Measurements from ENCODE around the gene MED27.

DNA sequence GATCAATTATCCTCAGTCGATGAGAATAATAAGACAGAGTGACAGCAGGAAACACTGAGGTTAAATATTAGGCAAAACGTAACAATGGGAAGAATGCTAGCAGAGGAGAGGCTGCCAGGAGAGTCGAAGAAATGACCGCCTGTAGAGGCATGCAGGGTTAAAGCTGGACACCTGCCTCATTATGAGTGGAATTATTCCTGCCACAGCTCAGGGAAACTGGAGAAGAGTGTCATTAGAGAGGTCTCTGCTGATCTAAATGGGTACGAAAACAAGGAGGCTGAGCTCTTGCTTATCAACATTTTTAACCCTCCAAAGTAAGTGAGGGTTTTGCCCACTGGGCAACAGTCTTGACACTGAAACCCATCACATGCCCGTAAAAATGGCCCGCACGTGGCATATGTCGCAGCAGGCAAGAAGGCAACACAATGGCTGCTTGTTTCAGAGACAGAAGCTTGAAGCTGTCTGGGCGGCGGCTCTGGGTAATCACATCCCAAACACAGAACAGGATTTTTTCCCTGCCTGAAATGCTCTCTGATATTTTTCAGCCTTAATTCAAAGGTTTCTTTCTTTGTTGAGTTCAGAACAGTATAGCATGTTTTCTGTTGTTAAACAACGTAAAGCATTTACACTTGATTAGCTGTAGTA is 118.7 kb downstream of the MED27 start:
- TF ChIP-seq, protein P1, sequence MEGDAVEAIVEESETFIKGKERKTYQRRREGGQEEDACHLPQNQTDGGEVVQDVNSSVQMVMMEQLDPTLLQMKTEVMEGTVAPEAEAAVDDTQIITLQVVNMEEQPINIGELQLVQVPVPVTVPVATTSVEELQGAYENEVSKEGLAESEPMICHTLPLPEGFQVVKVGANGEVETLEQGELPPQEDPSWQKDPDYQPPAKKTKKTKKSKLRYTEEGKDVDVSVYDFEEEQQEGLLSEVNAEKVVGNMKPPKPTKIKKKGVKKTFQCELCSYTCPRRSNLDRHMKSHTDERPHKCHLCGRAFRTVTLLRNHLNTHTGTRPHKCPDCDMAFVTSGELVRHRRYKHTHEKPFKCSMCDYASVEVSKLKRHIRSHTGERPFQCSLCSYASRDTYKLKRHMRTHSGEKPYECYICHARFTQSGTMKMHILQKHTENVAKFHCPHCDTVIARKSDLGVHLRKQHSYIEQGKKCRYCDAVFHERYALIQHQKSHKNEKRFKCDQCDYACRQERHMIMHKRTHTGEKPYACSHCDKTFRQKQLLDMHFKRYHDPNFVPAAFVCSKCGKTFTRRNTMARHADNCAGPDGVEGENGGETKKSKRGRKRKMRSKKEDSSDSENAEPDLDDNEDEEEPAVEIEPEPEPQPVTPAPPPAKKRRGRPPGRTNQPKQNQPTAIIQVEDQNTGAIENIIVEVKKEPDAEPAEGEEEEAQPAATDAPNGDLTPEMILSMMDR (IDR thresholded peaks at IDR 0.05): no peak
- TF ChIP-seq EP300 (IDR thresholded peaks at IDR 0.05) (no peak), POLR2A (IDR thresholded peaks at IDR 0.05; ENCODE audit: low read depth) (no peak)
